ENCODE data around the gene STAT1.

The STAT1 gene

DNA sequence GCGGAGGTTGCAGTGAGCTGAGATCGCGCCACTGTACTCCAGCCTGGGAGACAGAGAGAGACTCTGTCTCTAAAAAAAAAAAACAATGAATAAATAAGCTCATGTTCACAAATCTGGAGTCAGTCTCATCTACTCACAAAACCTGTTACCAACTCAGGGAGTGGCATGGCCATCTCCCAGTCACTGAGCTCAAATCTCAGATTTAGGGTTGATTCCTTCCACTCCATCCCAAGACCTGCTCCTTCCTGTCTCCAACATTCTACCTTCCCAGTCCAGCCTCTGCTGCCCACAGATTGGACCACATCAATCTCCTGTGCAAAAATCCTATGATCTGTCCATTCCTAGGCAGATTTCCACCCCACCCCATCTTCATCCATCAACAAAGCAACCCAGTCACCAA, 1.6 kb downstream of the STAT1 start:
- TF ChIP-seq, protein P1, sequence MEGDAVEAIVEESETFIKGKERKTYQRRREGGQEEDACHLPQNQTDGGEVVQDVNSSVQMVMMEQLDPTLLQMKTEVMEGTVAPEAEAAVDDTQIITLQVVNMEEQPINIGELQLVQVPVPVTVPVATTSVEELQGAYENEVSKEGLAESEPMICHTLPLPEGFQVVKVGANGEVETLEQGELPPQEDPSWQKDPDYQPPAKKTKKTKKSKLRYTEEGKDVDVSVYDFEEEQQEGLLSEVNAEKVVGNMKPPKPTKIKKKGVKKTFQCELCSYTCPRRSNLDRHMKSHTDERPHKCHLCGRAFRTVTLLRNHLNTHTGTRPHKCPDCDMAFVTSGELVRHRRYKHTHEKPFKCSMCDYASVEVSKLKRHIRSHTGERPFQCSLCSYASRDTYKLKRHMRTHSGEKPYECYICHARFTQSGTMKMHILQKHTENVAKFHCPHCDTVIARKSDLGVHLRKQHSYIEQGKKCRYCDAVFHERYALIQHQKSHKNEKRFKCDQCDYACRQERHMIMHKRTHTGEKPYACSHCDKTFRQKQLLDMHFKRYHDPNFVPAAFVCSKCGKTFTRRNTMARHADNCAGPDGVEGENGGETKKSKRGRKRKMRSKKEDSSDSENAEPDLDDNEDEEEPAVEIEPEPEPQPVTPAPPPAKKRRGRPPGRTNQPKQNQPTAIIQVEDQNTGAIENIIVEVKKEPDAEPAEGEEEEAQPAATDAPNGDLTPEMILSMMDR (IDR thresholded peaks at IDR 0.05; ENCODE audit: borderline replicate concordance, control extremely low read depth, extremely low read depth, insufficient read depth, missing control alignments) = no peak
- no peak for DNase-seq (ENCODE audit: low spot score)
- in situ Hi-C loops (cut with MboI; ENCODE audit: low sequenced_read_pairs, unreplicated experiment) = no loop called here

DNA sequence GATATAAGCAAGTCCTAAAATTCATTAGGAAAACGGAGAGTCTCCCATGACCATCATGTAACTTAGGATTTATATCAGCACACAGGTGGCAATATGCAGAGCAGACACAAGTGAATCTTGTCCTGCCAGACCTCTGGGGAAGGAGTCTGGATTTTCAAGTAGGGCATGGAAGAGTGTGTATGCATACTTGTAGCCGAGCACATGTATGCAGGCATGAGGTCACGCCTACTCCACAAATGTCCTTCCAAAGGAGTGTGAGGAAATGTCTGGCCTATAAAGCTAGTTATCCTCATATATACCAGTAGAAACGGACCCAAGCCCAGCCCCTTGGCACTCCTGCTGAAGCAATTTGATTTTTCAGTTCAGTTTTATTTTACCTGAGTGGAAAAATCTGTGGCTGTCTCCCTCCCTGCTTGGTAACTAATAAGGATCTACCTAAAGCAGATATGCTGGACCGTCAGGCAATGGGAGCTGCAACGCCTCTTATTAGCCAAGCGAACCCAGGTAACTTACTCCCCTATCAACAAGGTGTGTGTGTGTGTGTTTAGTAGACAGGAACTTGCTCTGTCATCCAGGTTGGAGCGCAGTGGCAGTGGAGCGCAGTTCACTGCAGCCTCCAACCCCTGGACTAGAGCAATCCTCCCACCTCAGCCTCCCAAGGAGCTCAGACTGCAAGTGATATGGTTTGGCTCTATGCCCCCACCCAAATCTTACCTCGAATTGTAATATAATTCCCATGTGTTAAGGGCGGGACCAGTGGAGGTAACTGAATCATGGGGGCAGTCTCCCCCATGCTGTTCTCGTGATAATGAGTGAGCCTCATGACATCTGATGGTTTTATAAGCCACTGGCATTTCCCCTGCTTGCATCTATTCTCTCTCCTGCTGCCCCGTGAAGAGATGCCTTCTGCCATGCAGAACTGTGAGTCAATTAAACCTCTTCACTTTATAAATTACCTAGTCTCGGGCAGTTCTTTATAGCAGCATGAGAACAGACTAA, 2.8 kb downstream of the STAT1 start:
- in situ Hi-C loops (cut with MboI; ENCODE audit: low sequenced_read_pairs, unreplicated experiment) = no loop called here
- no peak for DNase-seq (ENCODE audit: low spot score)
- TF ChIP-seq, protein P1 (IDR thresholded peaks at IDR 0.05; ENCODE audit: borderline replicate concordance, control extremely low read depth, extremely low read depth, insufficient read depth, missing control alignments) = no peak

DNA sequence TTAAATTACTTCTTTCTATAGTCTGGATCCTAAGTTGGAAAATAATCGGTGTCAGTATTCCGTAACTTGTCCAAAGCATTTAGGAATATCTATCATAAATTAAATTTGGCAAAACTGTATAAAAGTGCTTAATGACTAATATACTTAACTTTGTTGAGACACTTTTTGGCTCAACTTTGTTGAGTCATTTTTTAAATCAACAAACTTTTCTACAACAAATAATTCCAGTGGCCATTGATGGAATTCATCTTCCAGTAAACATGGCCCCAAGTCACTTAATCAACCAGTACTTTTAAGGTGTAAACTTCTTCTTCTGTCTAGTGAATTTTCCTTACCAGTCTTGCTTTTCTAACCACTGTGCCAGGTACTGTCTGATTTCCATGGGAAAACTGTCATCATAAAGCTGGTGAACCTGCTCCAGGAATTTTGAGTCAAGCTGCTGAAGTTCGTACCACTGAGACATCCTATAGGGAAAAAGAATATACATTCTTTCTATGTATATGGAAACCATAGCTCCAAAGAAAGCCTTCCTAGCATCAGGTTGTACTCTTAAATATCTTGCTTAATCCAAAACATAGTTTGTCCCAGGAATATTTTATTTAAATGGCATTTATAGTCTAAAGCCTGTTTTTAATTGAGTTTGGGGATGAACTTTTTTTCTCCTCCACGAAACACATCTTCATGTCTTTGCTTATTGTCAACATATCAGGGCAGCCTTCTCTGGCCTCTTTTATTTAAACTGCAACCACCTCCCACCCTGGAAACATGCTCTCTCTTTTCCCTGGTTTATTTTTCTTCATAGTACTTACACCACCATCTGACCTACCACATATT, 4.2 kb downstream of the STAT1 start:
- no peak for DNase-seq (ENCODE audit: low spot score)
- in situ Hi-C loops (cut with MboI; ENCODE audit: low sequenced_read_pairs, unreplicated experiment) = no loop called here
- TF ChIP-seq, protein P1 (IDR thresholded peaks at IDR 0.05; ENCODE audit: borderline replicate concordance, control extremely low read depth, extremely low read depth, insufficient read depth, missing control alignments) = no peak

DNA sequence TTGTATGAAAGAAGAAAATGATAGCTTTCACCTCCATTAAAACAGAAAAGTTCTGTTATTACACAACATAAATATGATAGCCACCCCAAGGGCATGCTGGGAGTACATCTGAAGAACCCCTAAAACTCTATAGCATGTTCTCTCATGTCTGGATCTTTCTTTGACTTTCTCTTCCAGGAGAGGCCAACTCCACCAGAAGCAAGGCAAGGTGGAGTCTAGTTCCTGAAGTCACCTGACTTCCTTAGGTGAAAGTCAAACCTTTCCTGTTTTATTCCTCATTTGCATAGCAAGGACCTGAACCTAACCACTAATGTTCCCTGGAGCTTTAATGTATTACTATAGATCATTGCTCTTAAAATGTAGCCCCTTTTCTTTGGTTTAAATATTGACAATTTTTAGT, 5.7 kb downstream of the STAT1 start:
- DNase-seq (ENCODE audit: low spot score) = no peak
- TF ChIP-seq, protein P1 (IDR thresholded peaks at IDR 0.05; ENCODE audit: borderline replicate concordance, control extremely low read depth, extremely low read depth, insufficient read depth, missing control alignments) = no peak
- in situ Hi-C loops (cut with MboI; ENCODE audit: low sequenced_read_pairs, unreplicated experiment) = no loop called here

DNA sequence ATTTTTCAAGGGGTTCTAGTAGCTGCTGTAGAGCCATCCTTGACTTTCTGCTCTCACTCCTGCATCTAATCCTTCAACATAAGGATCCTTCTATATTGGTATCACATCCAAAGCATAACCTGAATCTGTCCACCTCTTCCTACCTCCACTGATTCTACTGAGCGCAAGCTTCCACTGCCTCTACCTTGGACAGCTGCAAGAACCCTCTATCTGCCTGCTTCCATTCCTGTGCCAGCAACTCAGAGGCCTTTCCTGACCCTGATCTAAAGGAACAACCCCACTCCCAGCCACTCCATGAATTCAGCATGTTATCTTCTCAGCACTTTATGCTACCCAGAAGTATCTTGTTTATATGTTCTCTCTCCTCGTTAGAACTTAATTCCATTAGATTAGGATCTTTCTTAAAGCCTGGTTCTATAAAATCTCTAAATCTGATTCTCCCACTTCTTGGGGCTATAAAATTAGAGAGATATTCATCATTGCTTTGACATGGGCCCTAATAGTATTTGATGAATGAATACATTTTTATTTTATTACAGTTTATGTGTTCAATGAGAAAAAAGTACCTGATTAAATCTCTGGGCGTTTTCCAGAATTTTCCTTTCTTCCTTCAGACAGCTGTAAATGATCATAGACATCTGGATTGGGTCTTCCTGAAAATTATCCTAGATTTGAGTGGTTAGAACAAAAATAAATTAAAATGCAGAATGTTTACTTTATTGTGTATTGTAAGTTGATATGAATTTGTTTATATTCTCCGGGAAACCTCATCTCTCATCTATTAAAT, 6.8 kb downstream of the STAT1 start:
- TF ChIP-seq, protein P1 (IDR thresholded peaks at IDR 0.05; ENCODE audit: borderline replicate concordance, control extremely low read depth, extremely low read depth, insufficient read depth, missing control alignments) = no peak
- in situ Hi-C loops (cut with MboI; ENCODE audit: low sequenced_read_pairs, unreplicated experiment) = no loop called here
- DNase-seq (ENCODE audit: low spot score) = no peak

DNA sequence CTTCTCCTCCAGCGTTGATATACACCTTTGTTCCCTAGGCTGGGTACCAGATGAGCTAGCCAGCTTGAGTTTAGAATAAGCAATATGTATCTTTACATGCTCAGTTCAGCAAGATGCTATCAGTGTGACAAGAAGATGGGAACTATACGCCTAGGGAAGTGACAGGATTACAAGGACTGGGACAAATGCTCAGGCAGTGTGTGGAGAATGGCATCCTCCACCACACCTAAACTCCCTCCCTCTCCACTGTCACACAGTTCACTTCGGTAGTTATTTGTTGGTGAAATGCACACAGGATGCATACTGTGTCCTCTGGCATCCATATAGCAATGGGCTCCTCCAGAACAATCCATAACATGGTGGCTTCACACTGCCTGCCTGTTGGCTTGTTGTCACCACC, 7.7 kb downstream of the STAT1 start:
- in situ Hi-C loops (cut with MboI; ENCODE audit: low sequenced_read_pairs, unreplicated experiment) = no loop called here
- DNase-seq (ENCODE audit: low spot score) = no peak
- TF ChIP-seq, protein P1 (IDR thresholded peaks at IDR 0.05; ENCODE audit: borderline replicate concordance, control extremely low read depth, extremely low read depth, insufficient read depth, missing control alignments) = no peak
